Measurements from ENCODE around the gene URI1.
A peak's percentile ranks its signal among the peaks of the same experiment; 100 is the strongest.

URI1 gene

DNA sequence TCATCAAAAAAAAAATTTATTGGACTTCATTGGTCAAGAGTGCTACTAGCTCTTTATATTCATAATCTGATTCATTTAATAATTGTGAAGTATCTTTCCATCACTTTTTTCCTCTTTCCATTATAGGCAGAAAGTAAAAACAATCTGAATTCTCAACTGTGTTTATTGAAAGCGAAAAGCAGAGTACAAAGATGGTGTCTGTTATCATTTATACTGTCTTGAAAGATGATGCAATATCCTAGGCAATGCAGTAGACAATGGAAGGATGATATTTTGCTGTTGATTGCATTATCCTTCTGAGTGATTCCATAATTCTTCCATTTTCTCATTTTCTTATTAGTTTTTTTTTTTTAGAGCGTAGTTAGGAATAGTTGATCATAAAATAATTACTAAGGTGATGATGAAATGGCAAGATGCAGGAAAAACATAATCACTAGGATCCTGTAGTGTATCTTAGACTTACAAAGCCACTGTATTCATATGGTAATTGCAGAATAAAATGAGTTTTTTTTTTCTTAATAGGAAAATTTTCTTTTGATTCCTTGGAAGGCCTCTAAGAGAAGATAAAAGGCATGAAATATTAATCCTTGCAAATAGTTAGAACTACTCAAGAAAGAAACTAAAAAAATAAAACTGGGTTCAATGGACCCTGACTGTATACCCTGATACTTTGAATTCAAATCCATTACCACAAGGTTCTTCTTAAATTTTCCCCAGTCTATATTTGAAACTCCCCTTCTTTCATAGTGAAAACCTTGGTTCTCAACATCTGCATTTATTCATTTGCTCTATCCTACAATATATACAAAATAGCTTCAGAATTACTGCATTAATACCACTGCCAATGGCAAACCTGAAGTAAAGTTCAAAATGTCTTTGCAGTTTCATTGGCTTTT is 11.6 kb downstream of the URI1 start (continued):
- TF ChIP-seq ZNF664 (tag by site-specific recombination; IDR thresholded peaks at IDR 0.05) = no peak
- peak; percentile 28 for TF ChIP-seq ZNF335 (tag by site-specific recombination; conservative IDR thresholded peaks at IDR 0.05)
- no peak for TF ChIP-seq TCF7L2 (IDR thresholded peaks at IDR 0.05; ENCODE audit: borderline replicate concordance, low read depth, low read length)
- no peak for TF ChIP-seq MZF1 (tag by site-specific recombination; IDR thresholded peaks at IDR 0.05; ENCODE audit: borderline replicate concordance)
- no peak for TF ChIP-seq KLF9 (tag by site-specific recombination; IDR thresholded peaks at IDR 0.05; ENCODE audit: low read depth)
- TF ChIP-seq ZNF394 (tag by site-specific recombination; IDR thresholded peaks at IDR 0.05; ENCODE audit: borderline replicate concordance) = no peak
- no peak for TF ChIP-seq ZNF48 (tag by site-specific recombination; IDR thresholded peaks at IDR 0.05)
- 0 out of 2 replicates have a peak, but pooled peaks have one; percentile 11 for TF ChIP-seq SP7 (tag by site-specific recombination; IDR thresholded peaks at IDR 0.05)
- TF ChIP-seq, protein P1, sequence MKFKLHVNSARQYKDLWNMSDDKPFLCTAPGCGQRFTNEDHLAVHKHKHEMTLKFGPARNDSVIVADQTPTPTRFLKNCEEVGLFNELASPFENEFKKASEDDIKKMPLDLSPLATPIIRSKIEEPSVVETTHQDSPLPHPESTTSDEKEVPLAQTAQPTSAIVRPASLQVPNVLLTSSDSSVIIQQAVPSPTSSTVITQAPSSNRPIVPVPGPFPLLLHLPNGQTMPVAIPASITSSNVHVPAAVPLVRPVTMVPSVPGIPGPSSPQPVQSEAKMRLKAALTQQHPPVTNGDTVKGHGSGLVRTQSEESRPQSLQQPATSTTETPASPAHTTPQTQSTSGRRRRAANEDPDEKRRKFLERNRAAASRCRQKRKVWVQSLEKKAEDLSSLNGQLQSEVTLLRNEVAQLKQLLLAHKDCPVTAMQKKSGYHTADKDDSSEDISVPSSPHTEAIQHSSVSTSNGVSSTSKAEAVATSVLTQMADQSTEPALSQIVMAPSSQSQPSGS (tag by site-specific recombination; IDR thresholded peaks at IDR 0.05; ENCODE audit: low read depth) = peak; percentile 74; the same call in 1 of the 2 replicates
- TF ChIP-seq ZNF529 (tag by site-specific recombination; IDR thresholded peaks at IDR 0.05; ENCODE audit: insufficient replicate concordance) = no peak
- TF ChIP-seq ZNF391 (tag by site-specific recombination; IDR thresholded peaks at IDR 0.05; ENCODE audit: borderline replicate concordance, low read depth) = no peak
- TF ChIP-seq ZNF19 (tag by site-specific recombination; IDR thresholded peaks at IDR 0.05; ENCODE audit: low read depth) = no peak
- peak; percentile 58; the same call in 1 of the 2 replicates for TF ChIP-seq ZNF24 (tag by site-specific recombination; IDR thresholded peaks at IDR 0.05)
- no peak for TF ChIP-seq ZNF169 (tag by site-specific recombination; IDR thresholded peaks at IDR 0.05)
- no peak for TF ChIP-seq ZNF843 (tag by site-specific recombination; IDR thresholded peaks at IDR 0.05)
- TF ChIP-seq ZNF707 (tag by site-specific recombination; IDR thresholded peaks at IDR 0.05) = no peak
- TF ChIP-seq, protein P2, sequence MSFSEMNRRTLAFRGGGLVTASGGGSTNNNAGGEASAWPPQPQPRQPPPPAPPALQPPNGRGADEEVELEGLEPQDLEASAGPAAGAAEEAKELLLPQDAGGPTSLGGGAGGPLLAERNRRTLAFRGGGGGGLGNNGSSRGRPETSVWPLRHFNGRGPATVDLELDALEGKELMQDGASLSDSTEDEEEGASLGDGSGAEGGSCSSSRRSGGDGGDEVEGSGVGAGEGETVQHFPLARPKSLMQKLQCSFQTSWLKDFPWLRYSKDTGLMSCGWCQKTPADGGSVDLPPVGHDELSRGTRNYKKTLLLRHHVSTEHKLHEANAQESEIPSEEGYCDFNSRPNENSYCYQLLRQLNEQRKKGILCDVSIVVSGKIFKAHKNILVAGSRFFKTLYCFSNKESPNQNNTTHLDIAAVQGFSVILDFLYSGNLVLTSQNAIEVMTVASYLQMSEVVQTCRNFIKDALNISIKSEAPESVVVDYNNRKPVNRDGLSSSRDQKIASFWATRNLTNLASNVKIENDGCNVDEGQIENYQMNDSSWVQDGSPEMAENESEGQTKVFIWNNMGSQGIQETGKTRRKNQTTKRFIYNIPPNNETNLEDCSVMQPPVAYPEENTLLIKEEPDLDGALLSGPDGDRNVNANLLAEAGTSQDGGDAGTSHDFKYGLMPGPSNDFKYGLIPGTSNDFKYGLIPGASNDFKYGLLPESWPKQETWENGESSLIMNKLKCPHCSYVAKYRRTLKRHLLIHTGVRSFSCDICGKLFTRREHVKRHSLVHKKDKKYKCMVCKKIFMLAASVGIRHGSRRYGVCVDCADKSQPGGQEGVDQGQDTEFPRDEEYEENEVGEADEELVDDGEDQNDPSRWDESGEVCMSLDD (tag by site-specific recombination; IDR thresholded peaks at IDR 0.05) = no peak
- TF ChIP-seq, protein P3, sequence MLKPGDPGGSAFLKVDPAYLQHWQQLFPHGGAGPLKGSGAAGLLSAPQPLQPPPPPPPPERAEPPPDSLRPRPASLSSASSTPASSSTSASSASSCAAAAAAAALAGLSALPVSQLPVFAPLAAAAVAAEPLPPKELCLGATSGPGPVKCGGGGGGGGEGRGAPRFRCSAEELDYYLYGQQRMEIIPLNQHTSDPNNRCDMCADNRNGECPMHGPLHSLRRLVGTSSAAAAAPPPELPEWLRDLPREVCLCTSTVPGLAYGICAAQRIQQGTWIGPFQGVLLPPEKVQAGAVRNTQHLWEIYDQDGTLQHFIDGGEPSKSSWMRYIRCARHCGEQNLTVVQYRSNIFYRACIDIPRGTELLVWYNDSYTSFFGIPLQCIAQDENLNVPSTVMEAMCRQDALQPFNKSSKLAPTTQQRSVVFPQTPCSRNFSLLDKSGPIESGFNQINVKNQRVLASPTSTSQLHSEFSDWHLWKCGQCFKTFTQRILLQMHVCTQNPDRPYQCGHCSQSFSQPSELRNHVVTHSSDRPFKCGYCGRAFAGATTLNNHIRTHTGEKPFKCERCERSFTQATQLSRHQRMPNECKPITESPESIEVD (tag by site-specific recombination; IDR thresholded peaks at IDR 0.05) = peak; percentile 37
- TF ChIP-seq ZFP69B (tag by site-specific recombination; IDR thresholded peaks at IDR 0.05) = no peak
- TF ChIP-seq, protein P4, sequence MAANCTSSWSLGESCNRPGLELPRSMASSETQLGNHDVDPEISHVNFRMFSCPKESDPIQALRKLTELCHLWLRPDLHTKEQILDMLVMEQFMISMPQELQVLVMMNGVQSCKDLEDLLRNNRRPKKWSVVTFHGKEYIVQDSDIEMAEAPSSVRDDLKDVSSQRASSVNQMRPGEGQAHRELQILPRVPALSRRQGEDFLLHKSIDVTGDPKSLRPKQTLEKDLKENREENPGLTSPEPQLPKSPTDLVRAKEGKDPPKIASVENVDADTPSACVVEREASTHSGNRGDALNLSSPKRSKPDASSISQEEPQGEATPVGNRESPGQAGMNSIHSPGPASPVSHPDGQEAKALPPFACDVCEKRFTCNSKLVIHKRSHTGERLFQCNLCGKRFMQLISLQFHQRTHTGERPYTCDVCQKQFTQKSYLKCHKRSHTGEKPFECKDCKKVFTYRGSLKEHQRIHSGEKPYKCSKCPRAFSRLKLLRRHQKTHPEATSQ (tag by site-specific recombination; IDR thresholded peaks at IDR 0.05) = no peak
- no peak for TF ChIP-seq ZNF624 (tag by site-specific recombination; IDR thresholded peaks at IDR 0.05)
- no peak for TF ChIP-seq ZNF121 (tag by site-specific recombination; IDR thresholded peaks at IDR 0.05)
- TF ChIP-seq BCL11B (tag by site-specific recombination; IDR thresholded peaks at IDR 0.05; ENCODE audit: low read depth) = no peak
- TF ChIP-seq ZBTB20 (tag by site-specific recombination; IDR thresholded peaks at IDR 0.05) = no peak
- no peak for TF ChIP-seq ZNF10 (tag by site-specific recombination; IDR thresholded peaks at IDR 0.05)
- TF ChIP-seq ZFHX2 (tag by site-specific recombination; conservative IDR thresholded peaks at IDR 0.05) = no peak
- no peak for TF ChIP-seq ZFP37 (tag by site-specific recombination; IDR thresholded peaks at IDR 0.05)
- no peak for TF ChIP-seq REPIN1 (tag by site-specific recombination; IDR thresholded peaks at IDR 0.05; ENCODE audit: low read depth)
- peak; percentile 99 for TF ChIP-seq ZBTB17 (tag by site-specific recombination; IDR thresholded peaks at IDR 0.05)
- no peak for TF ChIP-seq HOXC10 (CRISPR knock-in tag; IDR thresholded peaks at IDR 0.05)
- TF ChIP-seq ZNF274 (IDR thresholded peaks at IDR 0.05; ENCODE audit: low read length) = no peak
- TF ChIP-seq ZNF274 (tag by site-specific recombination; IDR thresholded peaks at IDR 0.05; ENCODE audit: borderline replicate concordance) = no peak
- peak; percentile 86 for TF ChIP-seq PRDM1 (tag by site-specific recombination; IDR thresholded peaks at IDR 0.05)

Data from HEK293 (cell line).